ENCODE results near the gene PTH2.
"Not testable (repeated sequence)": the region's sequence is repeated elsewhere in the genome, so short reads cannot be mapped to it uniquely, and the experiment has no call there.

PTH2 gene

GRCh38 chr19:49390131-49390928, 32.9 kb downstream of the PTH2 start:
- DNase-seq (ENCODE audit: extremely low read depth in 1 of 2, low read depth in 1 of 2): no peak

GRCh38 chr19:49389406-49389805, 33.8 kb downstream of the PTH2 start:
- no peak for DNase-seq (ENCODE audit: extremely low read depth in 1 of 2, low read depth in 1 of 2)

- DNase-seq (ENCODE audit: extremely low read depth in 1 of 2, low read depth in 1 of 2): peak; percentile 58 to 85
Measured at GRCh38 chr19:49387936-49388372, 35.3 kb downstream of the PTH2 start, which contains the start of gene KASH5. Gene KASH5, plus strand, starts transcription at chr19:49388249. Its CDS starts 2,635 bp downstream, at chr19:49390884.

GRCh38 chr19:49383599-49383998, 39.6 kb downstream of the PTH2 start:
- no peak for DNase-seq (ENCODE audit: extremely low read depth in 1 of 2, low read depth in 1 of 2)

GRCh38 chr19:49382639-49383038, 40.6 kb downstream of the PTH2 start:
- no peak for DNase-seq (ENCODE audit: extremely low read depth in 1 of 2, low read depth in 1 of 2)

GRCh38 chr19:49380391-49380790, 42.9 kb downstream of the PTH2 start:
- no peak for DNase-seq (ENCODE audit: extremely low read depth in 1 of 2, low read depth in 1 of 2)

- no peak for DNase-seq (ENCODE audit: extremely low read depth in 1 of 2, low read depth in 1 of 2)
Measured at GRCh38 chr19:49378512-49378911, 44.7 kb downstream of the PTH2 start.

GRCh38 chr19:49374665-49375434, 48.4 kb downstream of the PTH2 start:
- no peak for DNase-seq (ENCODE audit: extremely low read depth in 1 of 2, low read depth in 1 of 2)

GRCh38 chr19:49373174-49373573, 50.1 kb downstream of the PTH2 start:
- not testable (repeated sequence) for DNase-seq (ENCODE audit: extremely low read depth in 1 of 2, low read depth in 1 of 2)

All from activated CD8-positive, alpha-beta memory T cell treated with anti-CD3 and anti-CD28 coated beads for 1 hour (primary cell).